ENCODE data around the gene ZNHIT1.

- TF ChIP-seq FOXA1 (IDR thresholded peaks at IDR 0.05) (no peak), SP1 (IDR thresholded peaks at IDR 0.05) (no peak), CTBP1 (IDR thresholded peaks at IDR 0.05; ENCODE audit: borderline replicate concordance) (no peak), L3MBTL2 (conservative IDR thresholded peaks at IDR 0.05) (no peak)
Measured at GRCh38 chr7:101217388-101218235, at the start of gene ZNHIT1, which contains the start of gene PLOD3.

Data from HEK293T (cell line).